Panc1 (cell line): ENCODE measurements around the gene C1orf167. TPM values are rescaled to one million over a fixed set of nuclear protein-coding genes. Genes with fewer than 3 reads are reported as not detected.

Source experiments
- ATAC-seq: fragments of 200-7000 bp; cut with Tn5 transposase; 2 replicates; pipeline ENCODE4 v1.9.1; 2020; ENCODE audit warnings: mild to moderate bottlenecking, moderate library complexity
- BruUV-seq: library from RNA; stranded (reverse); fragments of 400-500 nt; replicated peaks from 2 replicates; lab custom pipeline; 2021; lab: Mats Ljungman, UMichigan
- CTCF ChIA-PET: fragments of 300-600 bp; sonication (Branson Sonifier 250); formaldehyde crosslinking; loops from one replicate; lab custom pipeline; 2022; ENCODE audit warnings: antibody characterized with exemption; lab: Charles Lee
- POLR2A ChIA-PET: fragments of 300-600 bp; sonication (Branson Sonifier 250); formaldehyde crosslinking; loops from one replicate; lab custom pipeline; 2022; ENCODE audit warnings: antibody characterized with exemption; lab: Charles Lee
- DNase-seq: peaks from one replicate; pipeline ENCODE4 v3.0.0-alpha.2; 2010; ENCODE audit warnings: low read depth, low spot score
- H3K27ac ChIP-seq: 2 replicates; pipeline ENCODE4 v1.5.1; 2011; ENCODE audit warnings: mild to moderate bottlenecking, low read length, inconsistent platforms
- H3K27me3 ChIP-seq: fragments of 200-500 bp; sonication (Bioruptor generic); 2 replicates; pipeline ENCODE4 v1.6.0; 2014; ENCODE audit warnings: low read length, inconsistent platforms; ENCODE audit not compliant: control insufficient read depth, insufficient read depth
- H3K36me3 ChIP-seq: fragments of 200-500 bp; sonication (Bioruptor generic); 2 replicates; pipeline ENCODE4 v1.5.1; 2014; ENCODE audit warnings: inconsistent platforms, mild to moderate bottlenecking, low read length, moderate library complexity; ENCODE audit not compliant: control insufficient read depth, insufficient read depth
- H3K4me1 ChIP-seq: 2 replicates; pipeline ENCODE4 v1.5.1; 2011; ENCODE audit warnings: inconsistent platforms, mild to moderate bottlenecking, low read length, moderate library complexity; ENCODE audit not compliant: control insufficient read depth, insufficient read depth
- H3K4me3 ChIP-seq, 2 experiments: 2 replicates each; pipeline ENCODE4 v1.5.1; 2011 to 2012; ENCODE audit warnings: low read depth in 2 of 2, low read length in 2 of 2, mild to moderate bottlenecking in 2 of 2, inconsistent platforms in 1 of 2, moderate library complexity in 1 of 2
- H3K9me3 ChIP-seq: fragments of 200-500 bp; sonication (Bioruptor generic); 2 replicates; pipeline ENCODE4 v1.5.1; 2014; ENCODE audit warnings: low read depth, mild to moderate bottlenecking, inconsistent platforms, low read length, moderate library complexity; ENCODE audit not compliant: control insufficient read depth, insufficient read depth
- CTCF ChIP-seq: fragments of 450-650 bp; IDR thresholded peaks from 2 replicates; pipeline ENCODE4 v1.5.1; 2017; ENCODE audit warnings: mild to moderate bottlenecking
- POLR2AphosphoS5 ChIP-seq: IDR thresholded peaks from 2 replicates; pipeline ENCODE4 v1.6.1; 2012; ENCODE audit warnings: mild to moderate bottlenecking, low read depth, low read length, moderate library complexity
- REST ChIP-seq, 2 experiments: IDR thresholded peaks; 2 replicates each; pipeline ENCODE4 v1.6.1; 2011 to 2012; ENCODE audit warnings: low read depth in 2 of 2, control low read depth in 1 of 2, low read length in 1 of 2, mild to moderate bottlenecking in 1 of 2, moderate library complexity in 1 of 2; ENCODE audit not compliant: insufficient read depth in 1 of 2
- SIN3A ChIP-seq: IDR thresholded peaks from 2 replicates; pipeline ENCODE4 v1.6.1; 2012; ENCODE audit warnings: low read depth, mild to moderate bottlenecking, low read length, moderate library complexity, borderline replicate concordance; ENCODE audit not compliant: insufficient read depth
- TCF7L2 ChIP-seq: IDR thresholded peaks from 2 replicates; pipeline ENCODE4 v1.6.1; 2011; ENCODE audit warnings: mild to moderate bottlenecking, low read depth, low read length, inconsistent platforms
- in situ Hi-C: cut with HindIII; loops from 2 replicates; pipeline ENCODE4 v1.10.0; 2016; ENCODE audit warnings: low sequenced_read_pairs, low pct_unique_long_range_greater_than_20kb
- intact Hi-C: fragments of 100-400 bp; cut with micrococcal nuclease; formaldehyde crosslinking; loops from one replicate; pipeline ENCODE4 v1.10.0; 2022; ENCODE audit not compliant: unreplicated experiment
- total RNA-seq: library from RNA; stranded (reverse); gene quantifications from one replicate; pipeline ENCODE4 v1.2.1, GENCODE V29; 2021; ENCODE audit not compliant: unreplicated experiment

The C1orf167 gene
- total RNA-seq, 1 experiment from 2014 or later = not detected

DNA sequence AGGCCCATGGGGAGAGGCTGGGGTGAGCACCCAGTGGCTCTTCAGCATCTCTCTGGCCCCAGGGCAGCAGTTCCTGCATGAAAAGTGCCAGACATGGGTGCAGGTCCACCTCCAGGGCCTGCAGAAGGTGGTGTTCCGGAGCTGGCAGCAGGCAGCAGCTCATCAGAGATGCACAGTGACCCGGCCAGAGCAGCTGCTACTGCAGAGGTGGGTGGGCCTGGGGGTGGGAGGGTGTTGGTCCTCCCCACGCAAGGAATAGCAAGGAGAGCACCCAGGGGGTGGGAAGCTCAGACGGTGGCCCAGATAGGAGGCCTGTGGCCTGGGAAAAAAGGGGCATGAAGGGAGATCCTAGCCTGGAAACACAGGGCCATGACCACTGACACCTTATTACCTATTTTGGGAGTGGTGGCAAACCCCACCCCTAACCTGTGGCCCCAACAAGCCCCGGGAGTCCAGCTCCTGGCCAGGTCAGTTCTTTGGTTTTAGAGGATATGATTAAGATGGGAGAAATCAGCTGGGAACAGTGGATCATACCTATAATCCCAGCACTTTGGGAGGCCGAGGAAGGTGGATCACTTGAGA lies 20.2 kb downstream of the C1orf167 start:
- DNase-seq = no peak
- Histone ChIP-seq H3K27me3 (no peaks in the 10 kb centered on the region), H3K4me1 (peaks cover 2% of the 10 kb centered on the region), H3K9me3 (no peaks in the 10 kb centered on the region), H3K27ac (no peak overlapping the region), H3K4me3 (no peak overlapping the region), H3K36me3 (no peaks in the 10 kb centered on the region)
- ChIA-PET CTCF (interaction anchor here (0.6 kb wide), 1 partner anchor 63 kb away, joined by 3 read pairs; no protein-coding TSS in a partner anchor), POLR2A (interaction anchor here (0.6 kb wide), 1 partner anchor 73 kb away, joined by 3 read pairs; no protein-coding TSS in a partner anchor)
- intact Hi-C loops = no loop called here
- no peak for ATAC-seq
- no TSS peak for BruUV-seq
- no peak for TF ChIP-seq TCF7L2
- no peak for TF ChIP-seq SIN3A
- TF ChIP-seq POLR2AphosphoS5 = no peak
- TF ChIP-seq CTCF = no peak
- no peak for TF ChIP-seq REST (IDR thresholded peaks at IDR 0.05; ENCODE audit: insufficient read depth in 1 of 2, low read depth in 2 of 2, low read length in 1 of 2)
- in situ Hi-C loops = no loop called here

- intact Hi-C loops = no loop called here
- H3K27me3 ChIP-seq = no peaks in the 10 kb centered on the region
- in situ Hi-C loops = no loop called here
- no TSS peak for BruUV-seq
- peaks cover 13% of the 10 kb centered on the region for H3K4me1 ChIP-seq
- ATAC-seq (no peak), DNase-seq (no peak)
- ChIA-PET POLR2A (no interaction called here), CTCF (no interaction called here)
- H3K9me3 ChIP-seq = no peaks in the 10 kb centered on the region
- no peak overlapping the region for H3K27ac ChIP-seq
- TF ChIP-seq REST (IDR thresholded peaks at IDR 0.05; ENCODE audit: insufficient read depth in 1 of 2, low read depth in 2 of 2, low read length in 1 of 2) (no peak), SIN3A (no peak), CTCF (no peak), POLR2AphosphoS5 (no peak), TCF7L2 (no peak)
- H3K4me3 ChIP-seq = no peak overlapping the region
- no peaks in the 10 kb centered on the region for H3K36me3 ChIP-seq
Measured at GRCh38 chr1:11783556-11783955, 21.6 kb downstream of the C1orf167 start.
